Activated CD4-positive, alpha-beta memory T cell treated with anti-CD3 and anti-CD28 coated beads, Interleukin-2, amount 10 ng/mL, durations not matched to agents 7 days and 5 days (primary cell): ENCODE data around the gene CHST15. TPM values are rescaled to one million over a fixed set of nuclear protein-coding genes. Genes with fewer than 3 reads are reported as not detected.

Source experiments
- CTCF ChIA-PET: fragments of 350-600 bp; sonication (Branson Sonifier 250); formaldehyde crosslinking; loops from one replicate; lab custom pipeline; 2021; ENCODE audit warnings: antibody characterized with exemption, inconsistent platforms; lab: Charles Lee
- POLR2A ChIA-PET: fragments of 350-600 bp; sonication (Branson Sonifier 250); formaldehyde crosslinking; loops from one replicate; lab custom pipeline; 2021; ENCODE audit warnings: antibody characterized with exemption; lab: Charles Lee
- DNase-seq: peaks from one replicate; pipeline ENCODE4 v3.0.0-alpha.2; 2020
- H3K27ac Mint-ChIP-seq: one replicate; pipeline ENCODE4 v1.8.0; 2021; ENCODE audit warnings: mild to moderate bottlenecking, mixed read lengths
- H3K27me3 Mint-ChIP-seq: one replicate; pipeline ENCODE4 v1.8.0; 2021; ENCODE audit warnings: mixed read lengths
- H3K36me3 Mint-ChIP-seq: one replicate; pipeline ENCODE4 v1.8.0; 2021; ENCODE audit warnings: low read depth, mixed read lengths
- H3K4me1 Mint-ChIP-seq: one replicate; pipeline ENCODE4 v1.8.0; 2021; ENCODE audit warnings: mixed read lengths
- H3K4me3 Mint-ChIP-seq: one replicate; pipeline ENCODE4 v1.8.0; 2021; ENCODE audit warnings: mild to moderate bottlenecking, mixed read lengths
- H3K9me3 Mint-ChIP-seq: one replicate; pipeline ENCODE4 v1.8.0; 2021; ENCODE audit warnings: mixed read lengths
- total RNA-seq, 2 experiments: library from RNA; stranded (reverse); gene quantifications; one replicate each; pipeline ENCODE4 v1.2.3, GENCODE V29; 2021

CHST15 gene
- total RNA-seq, 2 experiments from 2014 or later: 0.10 to 0.20 TPM

DNA sequence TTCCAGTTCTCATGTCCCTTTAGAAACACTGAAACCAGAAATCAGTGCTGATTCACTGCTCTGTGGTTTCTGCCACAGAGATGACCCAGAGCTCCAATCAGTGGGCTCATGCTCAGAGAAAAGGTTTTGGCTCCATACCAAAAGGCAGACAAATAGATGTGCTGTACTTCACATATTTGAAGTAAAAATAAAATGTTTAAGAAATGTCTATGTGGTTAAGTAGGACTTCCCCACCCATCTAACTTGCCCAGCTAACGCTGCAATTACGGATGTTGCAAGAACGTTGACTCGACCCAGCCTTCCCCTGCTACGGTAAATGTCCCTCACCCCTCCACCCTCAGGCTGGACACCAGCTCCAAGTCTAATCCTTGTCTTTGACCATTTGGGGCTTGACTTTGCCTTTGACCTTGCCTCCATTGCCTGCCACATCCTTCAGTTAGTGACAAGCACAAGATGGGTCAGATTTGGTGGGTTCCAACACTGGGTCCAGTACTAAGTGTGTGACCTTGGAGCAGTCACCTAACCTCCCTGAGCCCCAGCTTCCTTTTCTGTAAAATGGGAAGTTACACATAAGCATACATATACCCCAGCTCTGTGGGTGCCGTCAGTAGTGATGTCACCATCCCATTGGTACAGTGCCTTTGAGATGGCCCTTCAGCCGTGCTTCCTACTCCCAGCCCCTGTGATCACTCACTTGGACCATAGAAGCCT is 95.8 kb downstream of the CHST15 start:
- peaks cover 28% of the 10 kb centered on the region for H3K27me3 Mint-ChIP-seq
- H3K9me3 Mint-ChIP-seq: no peaks in the 10 kb centered on the region
- CTCF ChIA-PET: interaction anchor here (1.4 to 7.2 kb wide), 3 partner anchors 38 to 392 kb away, joined by 3 to 164 read pairs (median 15); no protein-coding TSS in a partner anchor
- DNase-seq: no peak
- H3K4me1 Mint-ChIP-seq: no peaks in the 10 kb centered on the region
- H3K36me3 Mint-ChIP-seq: no peaks in the 10 kb centered on the region
- POLR2A ChIA-PET: no interaction called here
- no peak overlapping the region for H3K4me3 Mint-ChIP-seq
- H3K27ac Mint-ChIP-seq: no peak overlapping the region

DNA sequence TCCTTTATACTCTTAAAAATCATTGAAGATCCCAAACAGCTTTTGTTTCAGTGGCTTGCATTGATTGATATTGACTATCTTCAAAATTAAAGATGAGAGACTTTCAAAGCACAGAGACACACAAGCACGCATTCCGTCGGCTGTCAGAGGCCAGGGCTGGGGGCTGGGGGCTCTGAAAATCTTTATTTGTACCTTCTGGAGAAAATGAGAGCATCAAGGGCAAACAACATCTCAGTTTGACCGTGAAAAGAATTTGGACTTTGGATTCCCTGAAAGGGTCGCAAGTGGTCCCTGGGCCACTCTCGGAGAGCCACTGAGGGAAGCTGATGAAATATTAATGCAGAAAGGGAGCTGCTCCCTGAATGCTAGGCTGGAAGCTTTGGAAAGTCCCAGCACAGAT is 96.4 kb downstream of the CHST15 start:
- no peaks in the 10 kb centered on the region for H3K4me1 Mint-ChIP-seq
- peaks cover 33% of the 10 kb centered on the region for H3K27me3 Mint-ChIP-seq
- H3K36me3 Mint-ChIP-seq: no peaks in the 10 kb centered on the region
- POLR2A ChIA-PET: no interaction called here
- DNase-seq: no peak
- CTCF ChIA-PET: interaction anchor here (0.6 to 7.2 kb wide), 8 partner anchors 9 to 402 kb away, joined by 3 to 164 read pairs (median 6); no protein-coding TSS in a partner anchor
- H3K9me3 Mint-ChIP-seq: no peaks in the 10 kb centered on the region
- no peak overlapping the region for H3K27ac Mint-ChIP-seq
- H3K4me3 Mint-ChIP-seq: no peak overlapping the region

DNA sequence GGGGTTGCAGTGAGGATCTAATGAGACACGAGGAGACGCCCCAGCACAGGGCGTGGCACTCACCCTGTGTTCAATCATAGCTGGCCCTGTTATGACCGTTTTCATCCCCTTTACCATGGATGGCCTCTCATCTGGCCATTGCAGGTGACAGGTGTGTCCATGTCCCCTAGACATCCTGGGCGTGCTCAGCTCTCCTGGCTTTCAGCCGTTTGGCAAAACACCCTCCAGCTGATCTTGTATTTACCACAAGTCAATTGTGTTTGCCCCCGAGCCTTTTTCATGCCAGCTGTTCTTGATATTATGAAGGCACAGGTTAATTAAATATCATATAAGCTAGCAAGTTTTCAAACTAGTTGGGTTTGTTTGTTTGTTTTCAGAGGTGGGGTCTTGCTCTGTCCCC is 97.1 kb downstream of the CHST15 start:
- ChIA-PET POLR2A (interaction anchor here (0.7 kb wide), 1 partner anchor 229 kb away, joined by 3 read pairs; no protein-coding TSS in a partner anchor), CTCF (interaction anchor here (0.6 to 7.2 kb wide), 13 partner anchors 10 to 840 kb away, joined by 3 to 164 read pairs (median 4); no protein-coding TSS in a partner anchor)
- no peak overlapping the region for H3K27ac Mint-ChIP-seq
- no peak for DNase-seq
- H3K9me3 Mint-ChIP-seq: no peaks in the 10 kb centered on the region
- no peaks in the 10 kb centered on the region for H3K4me1 Mint-ChIP-seq
- peaks cover 35% of the 10 kb centered on the region for H3K27me3 Mint-ChIP-seq
- H3K4me3 Mint-ChIP-seq: no peak overlapping the region
- no peaks in the 10 kb centered on the region for H3K36me3 Mint-ChIP-seq

DNA sequence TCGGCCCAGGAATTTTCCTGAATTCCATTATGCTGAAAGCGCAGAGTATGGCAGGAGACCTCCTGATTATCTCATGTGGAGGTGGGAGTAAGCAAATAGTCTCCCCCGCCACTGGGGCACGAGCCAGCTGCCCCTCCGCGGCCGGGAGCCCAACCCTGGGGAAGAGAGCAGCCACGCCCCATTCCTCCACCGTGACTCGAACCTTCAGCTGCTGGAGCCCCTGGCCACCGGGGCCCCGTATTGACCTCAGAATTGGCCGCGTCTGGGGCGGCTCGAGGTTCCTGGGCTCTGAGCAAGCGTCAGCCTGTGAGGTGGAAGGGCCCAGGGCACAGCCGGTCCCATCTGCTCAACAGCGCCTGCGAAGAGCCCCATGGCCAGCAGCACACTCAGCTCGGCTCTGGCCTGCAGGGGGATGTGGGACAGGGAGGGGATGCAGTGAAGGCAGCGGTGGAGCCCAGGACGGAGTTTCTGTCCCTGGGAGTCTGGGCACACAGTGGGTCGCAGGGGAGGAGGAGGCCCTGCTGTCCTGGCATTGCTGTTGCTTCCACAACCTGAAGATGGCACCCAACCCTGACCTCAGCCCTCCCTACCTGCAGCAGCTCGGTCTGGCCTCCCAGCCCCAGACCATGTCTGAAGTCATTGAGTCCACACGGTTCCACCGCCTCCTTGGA is 97.8 kb downstream of the CHST15 start:
- no peaks in the 10 kb centered on the region for H3K36me3 Mint-ChIP-seq
- CTCF ChIA-PET: interaction anchor here (0.6 to 7.2 kb wide), 18 partner anchors 10 to 841 kb away, joined by 3 to 164 read pairs (median 4); no protein-coding TSS in a partner anchor
- H3K9me3 Mint-ChIP-seq: no peaks in the 10 kb centered on the region
- no peak overlapping the region for H3K4me3 Mint-ChIP-seq
- peaks cover 42% of the 10 kb centered on the region for H3K27me3 Mint-ChIP-seq
- POLR2A ChIA-PET: interaction anchor here (0.7 to 1.4 kb wide), 2 partner anchors 229 to 394 kb away, joined by 3 to 5 read pairs; no protein-coding TSS in a partner anchor
- no peaks in the 10 kb centered on the region for H3K4me1 Mint-ChIP-seq
- no peak overlapping the region for H3K27ac Mint-ChIP-seq
- DNase-seq: no peak

DNA sequence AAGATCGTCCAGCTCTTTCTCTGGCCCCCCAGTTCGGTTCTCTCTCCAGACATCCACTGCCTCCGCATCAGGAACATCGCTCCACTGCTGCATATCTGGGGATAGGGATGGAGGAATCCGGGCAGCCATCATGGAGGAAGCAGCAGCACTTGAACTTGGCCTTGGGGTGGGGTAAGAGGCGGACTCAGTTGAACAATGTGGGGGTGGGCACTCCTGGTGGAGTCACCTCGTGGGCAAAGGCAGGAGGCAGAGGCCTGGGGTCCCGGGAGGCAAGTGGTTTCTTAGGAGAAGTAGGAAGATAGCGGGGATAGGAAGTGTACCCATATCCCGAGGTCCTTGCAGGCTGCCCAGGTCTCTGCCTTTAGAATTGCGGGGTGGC is 98.3 kb downstream of the CHST15 start:
- no peaks in the 10 kb centered on the region for H3K9me3 Mint-ChIP-seq
- ChIA-PET POLR2A (interaction anchor here (1.4 kb wide), 1 partner anchor 394 kb away, joined by 5 read pairs; no protein-coding TSS in a partner anchor), CTCF (interaction anchor here (0.5 to 7.2 kb wide), 33 partner anchors 8 to 466 kb away, joined by 3 to 164 read pairs (median 3); partner anchors contain the start of gene LHPP)
- peaks cover 47% of the 10 kb centered on the region for H3K27me3 Mint-ChIP-seq
- H3K27ac Mint-ChIP-seq: no peak overlapping the region
- no peaks in the 10 kb centered on the region for H3K4me1 Mint-ChIP-seq
- DNase-seq: no peak
- no peak overlapping the region for H3K4me3 Mint-ChIP-seq
- H3K36me3 Mint-ChIP-seq: no peaks in the 10 kb centered on the region

DNA sequence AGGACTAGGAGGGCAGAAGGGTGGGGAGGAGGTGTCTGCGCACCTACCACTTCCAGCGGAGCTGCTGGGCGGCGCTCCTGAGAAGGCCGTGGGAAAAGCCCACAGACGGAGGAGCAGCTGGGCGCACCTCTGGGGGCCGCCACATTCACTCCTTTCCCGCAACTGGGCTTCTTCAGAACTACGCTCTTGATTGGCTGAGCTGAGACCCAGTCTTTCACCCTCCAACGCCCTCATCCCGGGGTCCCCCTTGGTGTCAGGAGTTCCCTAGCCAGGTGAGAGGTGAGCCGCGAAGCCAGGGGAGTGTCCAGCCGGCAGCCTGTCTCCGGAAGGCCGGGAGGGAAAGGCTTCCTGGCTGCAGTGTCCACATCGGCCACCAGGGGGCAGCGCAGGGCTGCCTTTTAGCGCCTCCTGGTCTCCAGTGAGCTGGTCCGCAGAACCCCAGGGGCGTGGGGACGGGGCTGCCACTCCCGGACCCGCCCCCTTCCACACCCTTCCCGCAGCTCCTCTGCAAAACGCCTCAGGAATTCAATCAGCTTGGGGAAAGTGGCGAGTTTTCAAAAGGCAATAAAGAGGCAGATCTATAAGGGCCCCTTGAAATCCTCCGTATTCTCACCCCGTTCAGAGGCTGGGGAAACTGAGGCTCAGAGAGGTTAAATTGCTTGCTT is 98.8 kb downstream of the CHST15 start:
- Mint-ChIP-seq H3K36me3 (no peaks in the 10 kb centered on the region), H3K4me3 (no peak overlapping the region), H3K27ac (no peak overlapping the region), H3K9me3 (no peaks in the 10 kb centered on the region), H3K4me1 (no peaks in the 10 kb centered on the region), H3K27me3 (peaks cover 51% of the 10 kb centered on the region)
- CTCF ChIA-PET: interaction anchor here (0.5 to 7.2 kb wide), 34 partner anchors 9 to 467 kb away, joined by 3 to 164 read pairs (median 3); partner anchors contain the start of gene LHPP
- POLR2A ChIA-PET: interaction anchor here (1.4 kb wide), 1 partner anchor 395 kb away, joined by 5 read pairs; no protein-coding TSS in a partner anchor
- DNase-seq: peak; percentile 80

DNA sequence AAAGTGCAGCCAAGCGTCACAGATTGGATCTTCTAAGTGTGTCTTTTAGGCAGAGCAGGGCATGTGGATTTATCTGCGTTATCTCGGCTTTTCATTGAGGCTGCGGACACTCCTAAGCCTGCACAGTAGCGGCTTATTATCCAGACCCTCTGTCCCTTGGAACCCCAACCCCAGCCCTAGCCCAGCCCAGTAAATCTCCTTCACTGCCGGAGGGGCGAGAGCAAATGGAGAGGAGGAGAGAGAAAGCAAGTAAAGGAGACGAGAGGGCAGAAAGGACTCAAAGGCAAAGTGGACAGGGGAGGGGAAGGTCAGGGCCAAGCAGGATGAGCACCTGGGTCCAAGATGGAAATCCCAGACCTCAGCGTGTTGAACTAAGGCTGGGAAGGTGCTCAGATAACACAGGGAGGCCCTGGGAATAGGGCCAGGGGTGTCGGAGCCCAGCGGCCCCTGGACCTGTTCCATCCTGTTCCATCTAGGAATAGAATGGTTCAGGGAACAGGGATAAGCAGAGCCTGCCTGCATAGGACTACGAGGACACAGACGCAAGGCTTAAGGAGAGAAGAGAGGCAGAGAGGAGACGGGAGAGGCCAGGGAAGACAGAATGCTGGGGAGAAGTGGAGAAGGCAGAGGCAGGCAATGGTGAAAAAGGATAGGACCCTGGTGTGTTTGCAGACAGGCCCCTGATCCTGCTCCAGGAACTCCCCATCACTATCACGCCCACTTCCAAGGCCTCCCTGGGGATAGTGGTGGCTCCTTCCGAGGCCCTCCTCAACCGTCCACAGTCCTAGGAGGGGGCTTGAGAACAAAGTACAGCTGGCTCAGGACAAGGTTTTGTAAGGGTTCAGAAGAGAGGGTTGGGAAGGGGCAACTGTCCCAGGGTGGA is 99.6 kb downstream of the CHST15 start:
- Mint-ChIP-seq H3K36me3 (no peaks in the 10 kb centered on the region), H3K4me1 (no peaks in the 10 kb centered on the region), H3K27me3 (peaks cover 58% of the 10 kb centered on the region), H3K9me3 (no peaks in the 10 kb centered on the region), H3K27ac (no peak overlapping the region), H3K4me3 (no peak overlapping the region)
- CTCF ChIA-PET: interaction anchor here (0.8 to 7.2 kb wide), 22 partner anchors 8 to 411 kb away, joined by 3 to 164 read pairs (median 3); no protein-coding TSS in a partner anchor
- no peak for DNase-seq
- POLR2A ChIA-PET: interaction anchor here (1.4 kb wide), 1 partner anchor 396 kb away, joined by 5 read pairs; no protein-coding TSS in a partner anchor

DNA sequence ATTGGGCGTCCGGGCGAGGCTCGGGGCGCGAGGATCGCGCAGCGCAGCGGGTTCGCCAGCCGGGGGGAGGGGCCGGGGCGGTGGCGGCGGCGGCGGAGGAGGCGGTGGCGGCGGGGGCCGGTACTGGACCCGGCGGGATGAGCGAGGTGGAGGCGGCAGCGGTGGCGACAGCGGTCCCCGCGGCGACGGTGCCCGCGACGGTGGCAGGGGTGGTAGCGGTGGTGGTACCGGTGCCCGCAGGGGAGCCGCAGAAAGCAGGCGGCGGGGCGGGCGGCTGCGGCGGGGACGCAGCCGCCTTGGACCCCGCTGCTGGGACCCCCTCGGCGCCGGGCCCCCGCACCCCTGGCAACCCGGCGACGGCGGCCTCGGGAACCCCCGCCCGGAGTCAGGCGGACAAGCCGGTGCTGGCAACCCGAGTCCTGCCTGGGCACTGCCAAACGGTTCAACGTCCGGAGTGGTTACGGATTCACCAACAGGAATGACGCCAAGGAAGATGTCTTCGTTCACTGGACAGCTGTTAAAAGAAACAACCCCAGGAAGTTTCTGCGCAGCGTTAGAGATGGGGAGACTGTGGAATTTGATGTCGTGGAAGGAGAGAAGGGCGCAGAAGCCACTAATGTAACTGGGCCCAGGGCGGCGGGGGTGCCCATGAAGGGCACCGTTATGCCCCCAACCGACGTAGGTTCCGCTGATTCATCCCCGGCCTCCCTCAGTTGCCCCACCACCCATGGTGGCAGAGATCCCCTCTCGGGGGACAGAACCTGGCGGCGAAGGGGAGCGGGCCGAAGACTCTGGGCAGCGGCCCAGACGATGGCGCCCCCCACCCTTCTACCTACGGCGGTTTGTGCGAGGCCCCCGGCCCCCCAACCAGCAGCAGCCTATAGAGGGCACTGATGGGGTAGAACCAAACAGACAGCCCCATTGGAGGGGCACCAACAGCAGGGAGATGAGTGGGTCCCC is 101.5 kb downstream of the CHST15 start:
- Mint-ChIP-seq H3K27me3 (peaks cover 62% of the 10 kb centered on the region), H3K4me3 (no peak overlapping the region), H3K9me3 (no peaks in the 10 kb centered on the region), H3K36me3 (no peaks in the 10 kb centered on the region), H3K27ac (no peak overlapping the region), H3K4me1 (no peaks in the 10 kb centered on the region)
- no peak for DNase-seq
- CTCF ChIA-PET: interaction anchor here (1.3 to 7.2 kb wide), 2 partner anchors 397 to 412 kb away, joined by 5 to 164 read pairs; no protein-coding TSS in a partner anchor
- POLR2A ChIA-PET: no interaction called here

DNA sequence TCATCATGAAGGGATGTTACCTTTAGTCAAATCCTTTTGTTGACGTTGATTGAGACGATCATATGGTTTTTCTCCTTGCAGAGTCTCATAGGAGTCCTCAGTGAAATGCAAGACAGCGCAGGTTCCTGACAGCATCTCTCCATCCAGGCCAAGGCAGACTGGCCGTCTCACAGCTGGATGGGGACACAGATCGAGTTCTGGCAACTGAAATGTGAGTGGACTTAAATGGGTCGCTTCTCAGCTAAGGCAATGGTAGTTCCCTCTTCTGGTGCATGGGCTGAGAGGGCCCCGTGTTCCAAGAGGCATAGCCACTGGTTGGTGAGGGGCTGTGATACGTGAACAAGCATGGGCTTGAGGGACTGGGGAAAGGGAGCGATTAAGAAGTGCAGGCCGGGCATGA is 102.5 kb downstream of the CHST15 start:
- no peak for DNase-seq
- H3K4me3 Mint-ChIP-seq: no peak overlapping the region
- POLR2A ChIA-PET: no interaction called here
- H3K27ac Mint-ChIP-seq: no peak overlapping the region
- no peaks in the 10 kb centered on the region for H3K9me3 Mint-ChIP-seq
- CTCF ChIA-PET: interaction anchor here (1.0 kb wide), 1 partner anchor 398 kb away, joined by 4 read pairs; no protein-coding TSS in a partner anchor
- peaks cover 57% of the 10 kb centered on the region for H3K27me3 Mint-ChIP-seq
- H3K36me3 Mint-ChIP-seq: no peaks in the 10 kb centered on the region
- no peaks in the 10 kb centered on the region for H3K4me1 Mint-ChIP-seq

DNA sequence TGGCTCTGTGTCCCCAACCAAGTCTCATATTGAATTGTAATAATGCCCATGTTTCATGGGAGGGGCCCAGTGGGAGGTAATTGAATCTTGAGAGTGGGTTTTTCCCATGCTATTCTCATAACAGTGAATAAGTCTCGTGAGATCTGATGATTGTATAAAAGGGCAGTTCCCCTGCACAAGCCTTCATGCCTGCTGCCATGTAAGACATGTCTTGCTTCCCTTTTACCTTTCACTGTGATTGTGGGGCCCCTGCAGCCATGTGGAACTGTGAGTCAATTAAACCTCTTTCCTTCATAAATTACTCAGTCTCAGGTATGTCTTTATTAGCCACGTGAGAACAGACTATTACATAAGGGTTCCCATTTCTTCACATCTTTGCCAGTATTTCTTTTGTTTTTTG is 104.7 kb downstream of the CHST15 start:
- Mint-ChIP-seq H3K27ac (no peak overlapping the region), H3K9me3 (no peaks in the 10 kb centered on the region), H3K4me1 (no peaks in the 10 kb centered on the region), H3K27me3 (peaks cover 44% of the 10 kb centered on the region), H3K4me3 (no peak overlapping the region), H3K36me3 (no peaks in the 10 kb centered on the region)
- ChIA-PET CTCF (interaction anchor here (0.7 kb wide), 1 partner anchor 400 kb away, joined by 3 read pairs; no protein-coding TSS in a partner anchor), POLR2A (no interaction called here)
- DNase-seq: no peak

DNA sequence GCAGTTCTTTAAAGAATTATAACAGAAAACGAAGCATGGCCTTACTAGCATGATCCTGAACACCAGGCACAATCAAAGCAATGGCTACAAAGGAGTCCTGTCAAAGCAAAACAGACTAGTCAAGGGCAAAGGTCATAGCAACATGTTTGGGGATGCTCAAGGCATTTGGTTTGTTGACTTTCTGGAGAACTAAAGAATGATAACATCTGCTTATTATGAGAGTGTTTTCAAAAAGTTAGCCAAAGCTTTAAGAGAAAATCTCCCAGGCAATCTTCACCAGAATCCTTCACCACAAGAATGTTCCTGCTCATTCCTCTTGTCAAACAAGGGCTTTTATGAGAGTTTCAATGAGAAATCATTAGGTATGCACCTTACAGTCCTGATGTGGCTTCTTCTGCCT is 106.7 kb downstream of the CHST15 start:
- POLR2A ChIA-PET: no interaction called here
- CTCF ChIA-PET: no interaction called here
- H3K27me3 Mint-ChIP-seq: peaks cover 40% of the 10 kb centered on the region
- no peak overlapping the region for H3K4me3 Mint-ChIP-seq
- DNase-seq: no peak
- no peaks in the 10 kb centered on the region for H3K9me3 Mint-ChIP-seq
- no peak overlapping the region for H3K27ac Mint-ChIP-seq
- no peaks in the 10 kb centered on the region for H3K4me1 Mint-ChIP-seq
- H3K36me3 Mint-ChIP-seq: no peaks in the 10 kb centered on the region
